GM21529 (cell line): ENCODE results near the gene ITPK1.

Experiments
- ATAC-seq: cut with Tn5 transposase; IDR thresholded peaks from one replicate; pipeline ENCODE4 v1.9.1; 2021; ENCODE audit not compliant: unreplicated experiment

ITPK1 gene

GRCh38 chr14:93045965-93046704, 69.6 kb downstream of the ITPK1 start:
- no peak for ATAC-seq

GRCh38 chr14:93045211-93045674, 70.5 kb downstream of the ITPK1 start:
- peak; percentile 6 for ATAC-seq

GRCh38 chr14:93044556-93044955, 71.2 kb downstream of the ITPK1 start:
- ATAC-seq = peak; percentile 80

GRCh38 chr14:93044121-93044520, 71.6 kb downstream of the ITPK1 start:
- no peak for ATAC-seq

- ATAC-seq = no peak
Observed at GRCh38 chr14:93042968-93043940, 72.5 kb downstream of the ITPK1 start.

GRCh38 chr14:93041830-93042229, 73.9 kb downstream of the ITPK1 start:
- ATAC-seq = no peak

GRCh38 chr14:93040982-93041381, 74.7 kb downstream of the ITPK1 start:
- no peak for ATAC-seq

- ATAC-seq = no peak
Observed at GRCh38 chr14:93040443-93040842, 75.3 kb downstream of the ITPK1 start.

- no peak for ATAC-seq
Observed at GRCh38 chr14:93039649-93040315, 75.9 kb downstream of the ITPK1 start.

- no peak for ATAC-seq
Observed at GRCh38 chr14:93037351-93037750, 78.4 kb downstream of the ITPK1 start.

- ATAC-seq = no peak
Observed at GRCh38 chr14:93036652-93037345, 78.9 kb downstream of the ITPK1 start.

- ATAC-seq = no peak
Observed at GRCh38 chr14:93035917-93036651, 79.6 kb downstream of the ITPK1 start.

GRCh38 chr14:93035585-93035916, 80.2 kb downstream of the ITPK1 start:
- ATAC-seq = no peak

GRCh38 chr14:93034671-93034994, 81.1 kb downstream of the ITPK1 start:
- ATAC-seq = no peak

GRCh38 chr14:93033983-93034670, 81.6 kb downstream of the ITPK1 start:
- peak; percentile 57 for ATAC-seq

- ATAC-seq = peak; percentile 3
Observed at GRCh38 chr14:93033084-93033982, 82.4 kb downstream of the ITPK1 start.

GRCh38 chr14:93032421-93032936, 83.2 kb downstream of the ITPK1 start:
- no peak for ATAC-seq

GRCh38 chr14:93031505-93032315, 84.0 kb downstream of the ITPK1 start:
- ATAC-seq = no peak
